Epithelial cell of esophagus (primary cell): ENCODE results near the gene GRSF1.

Experiments used
- DNase-seq: peaks from one replicate; pipeline ENCODE4 v3.0.0; 2010; ENCODE audit warnings: low read depth
- H3K4me3 ChIP-seq: 2 replicates; pipeline ENCODE4 v1.5.1; 2011; ENCODE audit warnings: mild to moderate bottlenecking, low read length, control low read depth
- TF ChIP-seq, protein P1 (sequence below): IDR thresholded peaks from 2 replicates; pipeline ENCODE4 v1.5.1; 2011; ENCODE audit warnings: low read depth, mild to moderate bottlenecking, low read length, control low read depth, inconsistent platforms; ENCODE audit not compliant: insufficient read depth; ENCODE audit errors: missing control alignments

Gene GRSF1

DNA sequence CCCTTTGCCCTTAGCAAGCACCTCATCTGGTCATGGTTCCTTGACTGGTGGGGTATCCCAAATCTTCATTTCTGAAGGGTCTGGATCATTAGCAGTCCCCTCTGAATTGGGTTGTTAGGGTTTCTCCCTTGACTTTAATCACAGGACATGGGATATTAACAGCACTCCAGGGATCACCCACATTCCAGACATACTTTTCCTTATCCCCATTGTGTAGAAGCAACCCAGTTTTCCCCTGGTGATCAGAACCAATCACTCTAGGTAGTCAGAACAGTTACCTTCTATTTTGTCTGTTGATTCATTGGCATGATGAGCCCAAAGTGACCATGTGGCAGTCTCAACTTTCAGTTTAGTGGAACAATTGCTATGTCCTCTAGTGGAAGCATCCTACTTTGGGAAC is 29.1 kb upstream of the GRSF1 start:
- H3K4me3 ChIP-seq: no peak overlapping the region
- no peak for DNase-seq
- TF ChIP-seq, protein P1, sequence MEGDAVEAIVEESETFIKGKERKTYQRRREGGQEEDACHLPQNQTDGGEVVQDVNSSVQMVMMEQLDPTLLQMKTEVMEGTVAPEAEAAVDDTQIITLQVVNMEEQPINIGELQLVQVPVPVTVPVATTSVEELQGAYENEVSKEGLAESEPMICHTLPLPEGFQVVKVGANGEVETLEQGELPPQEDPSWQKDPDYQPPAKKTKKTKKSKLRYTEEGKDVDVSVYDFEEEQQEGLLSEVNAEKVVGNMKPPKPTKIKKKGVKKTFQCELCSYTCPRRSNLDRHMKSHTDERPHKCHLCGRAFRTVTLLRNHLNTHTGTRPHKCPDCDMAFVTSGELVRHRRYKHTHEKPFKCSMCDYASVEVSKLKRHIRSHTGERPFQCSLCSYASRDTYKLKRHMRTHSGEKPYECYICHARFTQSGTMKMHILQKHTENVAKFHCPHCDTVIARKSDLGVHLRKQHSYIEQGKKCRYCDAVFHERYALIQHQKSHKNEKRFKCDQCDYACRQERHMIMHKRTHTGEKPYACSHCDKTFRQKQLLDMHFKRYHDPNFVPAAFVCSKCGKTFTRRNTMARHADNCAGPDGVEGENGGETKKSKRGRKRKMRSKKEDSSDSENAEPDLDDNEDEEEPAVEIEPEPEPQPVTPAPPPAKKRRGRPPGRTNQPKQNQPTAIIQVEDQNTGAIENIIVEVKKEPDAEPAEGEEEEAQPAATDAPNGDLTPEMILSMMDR: no peak

DNA sequence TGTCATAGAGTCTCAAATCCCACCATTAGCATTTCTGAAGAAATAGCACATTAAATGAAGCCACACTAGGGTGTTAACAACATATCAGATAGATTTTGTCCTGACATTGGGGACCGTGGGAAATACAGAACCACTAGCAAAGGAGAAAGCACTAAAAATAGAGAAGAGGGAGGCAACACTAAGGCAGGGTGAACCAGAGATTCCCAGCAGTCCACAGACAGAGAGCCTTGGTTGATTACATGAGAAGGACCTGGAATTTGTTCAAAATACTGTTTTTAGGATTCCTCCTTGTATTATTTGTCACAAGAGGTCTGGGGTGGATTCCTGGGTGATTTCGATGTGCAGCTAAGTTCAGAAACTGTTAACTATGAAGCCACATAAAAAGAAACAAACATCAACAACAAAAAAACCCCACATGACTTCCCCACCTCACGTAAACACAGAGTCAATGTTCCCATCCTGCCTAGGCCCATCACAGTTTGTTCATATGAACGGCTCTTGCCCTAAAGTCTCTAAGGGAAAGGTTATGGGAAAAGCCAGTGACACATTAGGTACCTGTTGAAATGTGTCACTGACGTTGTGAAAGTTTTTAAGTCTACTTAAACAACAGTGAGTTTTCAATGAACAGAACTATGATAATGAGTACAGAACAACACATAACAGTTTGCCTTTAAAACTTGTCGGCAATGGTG is 23.6 kb upstream of the GRSF1 start:
- DNase-seq: peak; percentile 58
- TF ChIP-seq, protein P1: no peak
- H3K4me3 ChIP-seq: no peak overlapping the region

DNA sequence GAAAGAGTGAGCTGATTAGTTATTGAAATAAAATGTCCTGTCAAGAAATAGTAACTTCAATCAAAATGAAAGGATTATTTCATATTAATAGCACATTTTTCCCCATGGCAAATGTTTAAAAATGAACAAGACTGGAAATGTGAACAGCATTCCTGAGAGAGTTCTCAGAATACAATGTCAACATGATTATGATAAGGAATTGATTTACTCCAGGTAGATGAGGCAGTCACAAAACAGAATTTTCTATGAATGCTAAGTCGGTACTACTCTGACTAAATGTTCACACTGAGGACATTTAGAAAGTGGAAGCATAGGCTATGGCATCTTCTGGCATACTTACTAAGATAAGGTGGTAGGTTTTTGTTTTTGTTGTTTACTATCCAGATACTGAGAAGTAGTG is 19.4 kb upstream of the GRSF1 start:
- no peak for DNase-seq
- no peak overlapping the region for H3K4me3 ChIP-seq
- TF ChIP-seq, protein P1: no peak

DNA sequence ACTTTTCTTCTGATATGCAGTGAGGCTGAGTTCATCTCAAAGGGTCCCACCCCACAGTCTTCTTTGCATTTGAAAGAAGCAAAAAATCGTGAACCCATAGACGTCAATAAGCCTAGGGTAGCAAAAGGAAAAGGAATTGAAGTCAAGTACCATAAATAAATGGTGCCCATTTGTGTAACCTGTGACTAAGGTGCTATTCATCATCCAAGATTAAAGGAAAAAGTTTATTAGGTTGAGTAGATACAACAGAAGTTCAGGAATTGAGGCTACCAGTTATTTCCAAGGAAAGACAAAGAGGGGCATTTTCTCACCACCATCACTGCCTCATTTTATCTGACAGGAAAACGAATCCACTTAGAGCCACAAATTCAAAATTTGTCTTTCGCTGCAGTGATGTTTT is 18.8 kb upstream of the GRSF1 start:
- no peak for DNase-seq
- H3K4me3 ChIP-seq: no peak overlapping the region
- TF ChIP-seq, protein P1: no peak

DNA sequence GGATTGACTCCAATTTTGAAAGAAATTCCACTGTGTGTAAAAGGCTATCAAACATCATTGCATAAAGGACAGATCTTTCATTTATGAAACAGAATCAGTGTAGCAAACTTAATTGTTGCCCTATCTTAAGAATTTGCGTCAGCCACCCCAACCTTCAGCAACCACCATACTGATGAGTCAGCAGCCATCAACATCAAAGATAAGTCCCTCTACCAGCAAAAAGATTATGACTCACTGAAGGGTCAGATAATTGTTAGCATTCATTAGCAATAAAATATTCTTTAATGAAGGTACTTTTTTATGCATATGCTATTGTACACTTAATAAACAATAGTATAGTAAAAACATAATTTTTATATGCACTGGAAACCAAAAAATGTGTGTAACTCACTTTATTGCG is 15.8 kb upstream of the GRSF1 start:
- TF ChIP-seq, protein P1: no peak
- no peak for DNase-seq
- H3K4me3 ChIP-seq: no peak overlapping the region

DNA sequence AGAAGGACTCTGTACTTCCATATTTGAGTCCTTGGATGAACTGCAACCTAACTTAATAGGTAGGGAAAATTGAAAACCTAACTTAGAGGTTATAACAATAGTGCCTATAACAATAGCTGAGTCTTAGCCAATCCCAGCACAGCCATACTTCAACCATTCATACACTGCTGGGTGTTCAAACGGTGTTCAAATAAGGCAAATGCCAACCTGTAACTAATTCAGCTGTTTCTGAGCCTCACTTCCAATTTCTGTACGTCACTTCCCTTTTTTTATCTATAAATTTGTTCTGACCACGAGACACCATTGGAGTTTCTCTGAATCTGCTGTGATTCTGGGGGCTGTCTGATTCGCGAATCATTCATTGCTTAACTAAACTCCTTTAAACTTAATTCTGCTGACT is 9.6 kb upstream of the GRSF1 start:
- DNase-seq: no peak
- no peak overlapping the region for H3K4me3 ChIP-seq
- TF ChIP-seq, protein P1: no peak

DNA sequence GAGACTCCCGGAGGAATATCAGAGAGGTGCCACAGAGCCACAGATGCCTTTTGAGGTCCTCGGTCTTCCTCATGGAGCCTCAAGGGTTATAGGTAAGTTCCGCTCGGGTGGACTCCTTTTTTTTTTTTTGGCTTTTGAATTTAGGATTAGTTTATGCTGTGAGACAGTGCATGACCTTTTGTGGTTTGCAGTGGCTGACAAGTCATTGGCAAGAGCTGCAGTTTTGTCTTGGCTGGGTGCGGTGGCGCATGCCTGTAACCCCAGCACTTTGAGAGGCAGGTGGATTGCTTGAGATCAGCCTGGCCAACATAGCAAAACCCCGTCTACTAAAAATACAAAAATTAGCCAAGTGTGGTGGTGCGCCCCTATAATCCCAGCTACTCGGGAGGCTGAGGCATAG is 4.5 kb upstream of the GRSF1 start:
- TF ChIP-seq, protein P1: no peak
- no peak for DNase-seq
- H3K4me3 ChIP-seq: no peak overlapping the region
